HG03439 (cell line): ENCODE measurements around the gene KIF26A.
"Not testable (repeated sequence)": the region's sequence is repeated elsewhere in the genome, so short reads cannot be mapped to it uniquely, and the experiment has no call there.

Experiments used
- ATAC-seq: cut with Tn5 transposase; IDR thresholded peaks from one replicate; pipeline ENCODE4 v1.9.1; 2021; ENCODE audit warnings: mild to moderate bottlenecking, moderate library complexity; ENCODE audit not compliant: unreplicated experiment

KIF26A gene

DNA sequence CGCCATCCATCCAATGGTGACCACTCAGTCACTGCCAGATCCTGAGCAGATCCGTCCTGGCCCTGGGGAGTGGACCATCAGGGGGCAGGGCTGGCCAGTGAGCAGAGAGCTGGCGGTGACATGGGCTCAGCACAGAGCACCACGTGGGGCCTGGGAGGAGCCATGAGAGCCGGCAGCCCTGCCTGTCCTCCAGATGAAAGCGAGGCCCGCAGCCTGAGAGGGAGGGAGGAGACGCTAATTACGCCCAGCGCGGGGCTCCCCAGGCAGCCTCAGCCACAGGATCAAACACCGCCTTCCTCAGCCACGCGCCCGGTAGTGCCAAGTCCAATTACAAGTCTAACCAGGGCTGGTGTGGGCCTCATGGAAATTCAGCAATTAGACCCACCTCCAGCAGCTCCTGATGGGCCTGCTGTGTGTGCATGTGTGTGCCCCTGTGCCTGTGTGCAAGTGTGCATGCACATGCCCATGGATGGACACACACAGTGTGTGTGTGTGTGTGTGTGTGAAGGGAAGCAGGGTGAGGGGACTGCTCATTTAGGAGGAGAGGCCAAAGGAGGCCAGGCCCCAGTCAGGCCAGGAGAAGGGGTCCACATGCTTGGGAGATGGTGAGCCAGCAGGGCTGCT lies 68.0 kb downstream of the KIF26A start:
- ATAC-seq: no peak

DNA sequence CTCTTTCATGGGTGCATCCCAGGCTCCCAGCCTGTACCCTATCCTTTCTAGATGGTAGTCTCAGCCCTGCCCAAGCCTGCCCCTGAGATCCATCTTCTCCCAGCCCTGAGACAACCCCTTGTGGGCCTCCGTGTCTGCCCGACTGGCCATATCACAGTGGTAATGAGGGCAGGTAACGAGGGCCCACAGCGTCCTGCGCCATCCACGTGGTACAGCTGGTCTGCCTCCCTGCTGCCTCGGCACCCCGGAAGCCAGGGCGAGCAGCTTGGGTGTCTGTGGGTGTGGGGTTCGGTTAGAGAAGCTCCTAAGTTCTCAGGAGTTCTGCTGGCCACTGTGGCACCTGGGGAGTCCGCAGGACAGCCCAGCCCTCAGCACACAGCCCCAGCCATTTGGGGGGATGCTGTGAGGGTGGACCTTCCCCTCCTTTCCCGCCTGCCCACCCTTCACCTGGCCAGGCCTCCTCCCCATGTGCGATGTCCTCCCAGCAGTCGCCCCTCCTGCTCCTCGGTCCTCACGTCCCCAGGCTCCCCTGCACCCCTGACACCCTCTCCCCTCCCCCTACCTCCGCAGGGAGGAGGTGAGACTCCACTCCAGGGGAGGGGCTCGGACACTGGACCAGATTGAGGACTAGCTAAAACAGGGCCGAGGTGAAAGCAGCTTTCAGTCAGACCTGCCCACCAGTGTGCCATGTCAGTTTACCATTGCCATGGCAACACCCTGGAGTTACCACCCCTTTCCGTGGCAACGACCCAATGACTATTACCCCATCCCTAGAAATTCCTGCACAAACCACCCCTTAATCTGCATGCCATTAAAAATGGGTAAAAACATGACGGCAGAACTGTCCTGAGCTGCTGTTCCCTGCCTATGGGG lies 69.0 kb downstream of the KIF26A start:
- ATAC-seq: no peak

DNA sequence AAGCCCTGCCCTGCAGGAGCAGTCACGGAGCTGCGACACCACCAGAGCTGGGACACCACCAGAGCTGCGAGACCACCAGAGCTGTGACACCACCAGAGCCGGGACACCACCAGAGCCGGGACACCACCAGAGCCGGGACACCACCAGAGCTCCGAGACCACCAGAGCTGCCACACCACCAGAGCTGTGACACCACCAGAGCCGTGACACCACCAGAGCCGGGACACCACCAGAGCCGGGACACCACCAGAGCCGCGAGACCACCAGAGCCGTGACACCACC lies 69.6 kb downstream of the KIF26A start:
- not testable (repeated sequence) for ATAC-seq

DNA sequence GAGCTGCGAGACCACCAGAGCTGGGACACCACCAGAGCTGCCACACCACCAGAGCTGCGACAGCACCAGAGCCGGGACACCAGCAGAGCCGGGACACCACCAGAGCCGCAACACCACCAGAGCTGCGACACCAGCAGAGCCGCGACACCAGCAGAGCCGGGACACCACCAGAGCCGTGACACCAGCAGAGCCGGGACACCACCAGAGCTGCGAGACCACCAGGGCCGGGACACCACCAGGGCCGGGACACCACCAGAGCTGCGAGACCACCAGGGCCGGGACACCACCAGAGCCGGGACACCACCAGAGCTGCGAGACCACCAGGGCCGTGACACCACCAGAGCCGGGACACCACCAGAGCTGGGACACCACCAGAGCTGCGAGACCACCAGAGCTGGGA lies 69.9 kb downstream of the KIF26A start:
- ATAC-seq: not testable (repeated sequence)

DNA sequence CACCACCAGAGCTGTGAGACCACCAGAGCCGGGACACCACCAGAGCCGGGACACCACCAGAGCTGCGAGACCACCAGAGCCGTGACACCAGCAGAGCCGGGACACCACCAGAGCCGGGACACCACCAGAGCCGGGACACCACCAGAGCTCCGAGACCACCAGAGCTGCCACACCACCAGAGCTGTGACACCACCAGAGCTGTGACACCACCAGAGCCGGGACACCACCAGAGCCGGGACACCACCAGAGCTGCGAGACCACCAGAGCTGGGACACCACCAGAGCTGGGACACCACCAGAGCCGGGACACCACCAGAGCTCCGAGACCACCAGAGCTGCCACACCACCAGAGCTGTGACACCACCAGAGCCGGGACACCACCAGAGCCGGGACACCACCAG lies 70.7 kb downstream of the KIF26A start:
- not testable (repeated sequence) for ATAC-seq

DNA sequence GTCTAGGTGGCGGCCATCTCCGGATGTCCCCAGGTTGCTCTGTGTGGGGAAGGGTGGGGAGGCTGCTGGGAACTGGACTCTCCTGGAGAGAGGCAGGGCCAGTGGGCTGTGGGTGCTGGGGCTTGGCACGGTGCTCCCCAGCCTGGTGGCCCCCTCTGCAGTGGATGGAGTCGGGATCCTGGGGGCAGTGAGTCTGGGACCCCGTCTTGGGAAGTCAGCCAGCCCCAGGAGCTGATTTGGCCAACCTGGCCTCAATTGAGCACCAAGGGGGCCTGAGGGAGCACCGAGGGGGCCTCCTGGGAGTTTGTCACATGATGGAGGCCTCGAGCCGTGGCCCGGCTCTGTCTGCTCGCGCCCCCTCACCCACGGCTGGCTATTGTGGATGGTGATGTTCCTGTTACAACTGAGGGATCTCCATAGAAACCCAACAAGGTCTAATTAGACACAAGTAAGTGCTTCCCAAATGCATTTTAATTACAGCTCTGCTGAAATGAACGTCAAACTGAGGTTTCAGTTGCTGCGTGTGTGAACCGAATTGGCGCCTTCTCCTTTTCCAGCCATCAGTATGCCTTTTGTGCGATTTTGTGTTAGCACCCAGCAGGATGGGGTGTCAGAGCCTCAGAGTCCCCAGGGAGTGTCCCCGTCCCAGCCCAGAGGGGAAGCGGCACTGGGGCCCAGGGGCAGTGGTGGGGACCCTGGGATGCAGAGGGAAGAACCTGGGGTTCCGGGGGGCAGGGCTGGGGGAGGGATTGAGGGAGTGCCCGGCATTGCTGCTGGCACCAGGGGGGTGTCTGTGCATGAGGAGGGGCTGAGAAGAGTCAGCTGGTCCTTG lies 71.8 kb downstream of the KIF26A start:
- ATAC-seq: no peak

DNA sequence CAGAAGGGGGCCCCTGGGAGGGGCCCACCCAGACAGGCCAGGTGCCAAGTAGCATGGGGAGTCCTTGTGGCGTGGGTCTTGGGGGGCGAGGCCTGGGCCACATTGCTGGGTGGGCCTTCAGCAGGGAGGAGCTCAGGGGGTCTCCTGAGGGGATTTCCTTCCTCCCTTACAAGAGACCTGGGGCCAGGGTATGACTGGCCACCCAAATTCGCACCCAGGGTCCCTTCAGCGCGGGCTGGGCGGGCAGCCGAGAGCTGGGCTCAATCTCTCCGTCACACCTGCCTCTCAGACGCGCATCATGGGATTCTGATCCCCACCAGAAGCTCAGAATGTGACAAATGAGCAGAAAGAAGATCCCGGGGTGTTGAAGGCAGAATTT lies 72.4 kb downstream of the KIF26A start:
- ATAC-seq: no peak

DNA sequence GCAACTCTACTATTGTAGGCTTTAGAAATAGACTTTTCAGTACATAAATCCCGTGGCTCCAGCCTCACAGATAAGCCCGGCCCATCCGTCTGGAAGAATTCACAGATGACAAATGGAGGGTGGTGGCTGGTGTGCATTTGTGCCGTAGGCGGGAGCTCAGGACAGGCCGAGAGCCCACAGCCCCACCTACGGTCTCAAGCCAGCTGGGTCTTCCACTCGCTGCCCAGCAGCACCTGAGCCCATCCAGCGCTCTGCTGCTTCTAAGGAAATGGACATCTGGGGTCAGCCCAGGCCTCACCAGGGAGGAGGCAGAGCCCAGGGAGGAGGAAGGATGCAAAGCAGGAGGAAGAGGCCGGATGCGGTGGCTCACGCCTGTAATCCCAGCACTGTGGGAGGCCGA lies 72.8 kb downstream of the KIF26A start:
- ATAC-seq: no peak

DNA sequence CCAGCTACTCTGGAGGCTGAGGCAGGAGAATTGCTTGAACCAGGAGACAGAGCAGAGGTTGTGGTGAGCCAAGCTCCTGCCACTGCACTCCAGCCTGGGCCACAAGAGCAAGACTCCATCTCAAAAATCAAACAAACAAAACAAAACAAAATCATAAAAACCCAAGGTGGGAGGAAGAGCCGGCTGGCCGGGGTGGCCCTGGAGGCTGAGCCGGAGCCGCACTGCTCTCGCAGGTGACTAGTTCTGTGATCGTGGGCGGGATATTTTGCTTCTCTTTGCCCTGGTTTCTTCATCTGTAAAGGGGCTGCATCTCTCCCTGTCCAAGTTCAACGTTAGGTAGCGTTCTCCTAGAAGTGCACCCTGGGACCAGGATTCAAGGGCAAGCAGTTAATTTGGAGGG lies 73.4 kb downstream of the KIF26A start:
- no peak for ATAC-seq

DNA sequence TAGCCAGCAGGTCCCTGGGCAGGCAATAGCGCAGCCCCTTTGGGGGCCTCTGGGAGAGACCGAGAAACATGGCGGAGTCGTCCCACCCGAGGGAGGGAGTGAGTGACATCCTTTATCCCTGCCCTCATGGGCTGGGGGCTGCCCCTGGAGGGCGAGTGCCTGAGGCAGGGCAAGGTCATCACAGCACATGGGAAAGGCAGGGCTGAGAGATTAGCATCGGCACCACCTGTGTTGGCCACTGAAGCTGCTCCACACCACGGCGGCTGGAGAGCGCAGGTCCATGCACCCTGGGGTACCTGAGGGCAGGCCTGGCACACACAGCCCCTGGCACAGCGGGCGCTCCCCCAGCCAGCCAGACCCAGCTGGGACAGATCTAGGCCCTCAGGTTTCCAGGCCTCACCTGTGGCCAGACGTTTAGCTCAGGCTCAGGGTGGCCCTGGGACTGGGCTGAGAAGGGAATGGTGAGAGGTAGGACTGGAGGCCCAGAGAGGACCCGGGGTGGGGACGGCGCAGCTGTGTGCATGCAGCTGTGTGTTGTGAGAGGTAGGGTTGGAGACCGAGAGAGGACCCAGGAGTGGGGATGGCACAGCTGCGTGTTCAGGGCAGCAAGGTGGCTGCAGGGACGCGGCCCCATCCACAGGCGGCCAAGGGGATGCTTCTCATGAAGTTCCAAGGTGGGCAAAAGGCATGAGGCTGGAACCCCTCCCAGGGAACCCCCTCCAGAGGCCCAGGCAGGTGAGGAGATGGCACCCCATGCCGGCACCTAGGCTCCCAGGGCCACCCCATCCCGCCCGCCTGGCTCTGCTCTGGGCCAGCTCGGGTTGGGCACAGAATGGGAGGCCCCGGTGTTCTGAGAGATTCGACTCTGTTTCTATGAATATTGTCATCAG lies 74.1 kb downstream of the KIF26A start:
- ATAC-seq: no peak

DNA sequence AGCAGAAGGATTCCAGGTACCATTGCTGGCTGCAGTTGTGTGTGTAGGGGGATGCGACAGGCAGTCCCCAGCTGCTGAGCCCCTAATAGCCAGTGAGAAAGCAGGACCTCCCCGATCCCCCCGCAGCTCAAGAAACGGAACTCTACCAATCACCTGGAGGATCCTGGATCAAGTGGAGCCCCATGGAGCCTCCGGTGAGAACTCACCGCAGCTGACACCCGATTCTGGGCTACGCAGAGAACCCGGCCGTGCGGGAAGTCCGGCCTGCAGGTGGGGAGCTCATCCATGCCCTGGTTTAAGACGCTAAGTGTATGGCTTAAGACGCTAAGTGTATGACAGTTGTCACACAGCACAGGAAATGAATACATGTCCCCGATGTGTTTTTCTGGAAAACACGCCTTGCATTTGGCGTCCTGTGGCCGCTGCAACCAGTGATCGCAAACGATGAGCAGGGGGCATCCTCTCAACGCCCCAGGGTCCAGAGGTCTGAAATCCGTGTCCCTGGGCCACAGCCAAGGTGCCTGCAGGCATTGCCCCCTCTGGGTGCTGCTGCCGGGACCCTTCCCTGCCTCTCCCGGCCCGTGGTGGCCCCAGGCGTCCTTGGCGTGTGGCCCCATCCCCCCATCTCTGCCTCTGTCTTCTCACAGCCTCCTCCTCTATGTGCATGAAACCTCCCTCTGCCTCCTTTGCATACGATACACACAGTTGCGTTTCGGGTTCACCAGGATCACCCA lies 75.1 kb downstream of the KIF26A start:
- no peak for ATAC-seq

DNA sequence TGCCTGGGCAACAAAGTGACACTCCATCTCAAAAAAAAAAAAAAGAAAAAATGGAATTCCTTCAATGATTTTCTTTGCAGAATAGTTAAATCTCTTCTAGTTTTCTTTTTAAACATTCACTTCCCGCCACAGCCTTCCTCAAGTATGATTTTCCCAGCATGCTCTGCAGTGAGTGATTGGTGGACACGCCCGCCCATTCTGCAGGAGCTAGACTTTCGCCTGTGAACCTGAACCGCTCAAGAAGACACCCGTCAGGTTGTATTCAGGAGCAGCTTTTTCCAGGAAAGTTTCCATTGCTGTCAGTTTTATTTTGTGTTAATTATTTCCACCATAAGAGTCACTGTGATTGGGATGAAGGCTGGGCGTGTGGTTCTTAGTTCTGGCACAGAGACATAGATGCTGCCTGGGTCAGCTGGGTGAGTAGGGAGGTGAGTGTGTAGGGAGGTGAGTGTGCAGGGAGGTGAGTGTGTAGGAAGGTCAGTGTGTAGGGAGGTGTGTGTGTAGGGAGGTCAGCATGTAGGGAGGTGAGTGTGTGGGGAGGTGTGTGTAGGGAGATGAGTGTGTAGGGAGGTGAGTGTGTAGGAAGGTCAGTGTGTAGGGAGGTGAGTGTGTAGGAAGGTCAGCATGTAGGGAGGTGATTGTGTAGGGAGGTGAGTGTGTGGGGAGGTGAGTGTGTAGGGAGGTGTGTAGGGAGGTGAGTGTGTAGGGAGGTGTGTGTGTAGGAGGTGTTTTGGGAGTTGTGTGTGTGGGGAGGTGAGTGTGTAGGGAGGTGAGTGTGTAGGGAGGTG lies 76.2 kb downstream of the KIF26A start:
- no peak for ATAC-seq

DNA sequence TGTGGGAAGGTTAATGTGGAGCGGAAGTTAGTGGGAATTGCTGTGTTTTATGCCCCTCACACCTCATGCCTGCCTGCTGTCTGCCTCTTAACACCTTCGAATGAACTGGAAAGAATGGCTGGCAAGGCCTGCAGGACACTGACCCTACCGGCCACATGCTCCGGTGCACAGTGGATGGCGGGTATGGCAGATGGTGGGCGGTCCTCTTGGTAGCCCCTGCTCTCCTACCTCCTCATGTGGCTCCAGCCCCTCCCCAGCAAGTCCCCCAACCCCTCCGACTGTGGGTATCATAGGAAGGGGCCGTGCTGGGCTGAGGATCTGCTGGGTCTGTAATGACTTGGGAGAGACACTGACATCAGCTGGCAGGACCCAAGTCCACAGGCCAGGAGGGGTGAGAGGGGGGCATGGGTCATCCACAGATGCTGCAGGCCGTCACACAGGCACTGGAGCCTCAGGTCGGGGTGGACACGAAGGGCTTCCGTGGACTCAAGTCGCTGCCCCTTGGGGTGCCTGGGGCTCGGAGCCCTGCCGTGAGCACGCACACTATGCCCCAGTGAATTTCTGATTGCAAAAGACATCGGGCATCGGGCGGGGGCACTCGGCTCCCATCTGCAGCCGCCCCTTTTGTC lies 77.4 kb downstream of the KIF26A start:
- ATAC-seq: no peak

DNA sequence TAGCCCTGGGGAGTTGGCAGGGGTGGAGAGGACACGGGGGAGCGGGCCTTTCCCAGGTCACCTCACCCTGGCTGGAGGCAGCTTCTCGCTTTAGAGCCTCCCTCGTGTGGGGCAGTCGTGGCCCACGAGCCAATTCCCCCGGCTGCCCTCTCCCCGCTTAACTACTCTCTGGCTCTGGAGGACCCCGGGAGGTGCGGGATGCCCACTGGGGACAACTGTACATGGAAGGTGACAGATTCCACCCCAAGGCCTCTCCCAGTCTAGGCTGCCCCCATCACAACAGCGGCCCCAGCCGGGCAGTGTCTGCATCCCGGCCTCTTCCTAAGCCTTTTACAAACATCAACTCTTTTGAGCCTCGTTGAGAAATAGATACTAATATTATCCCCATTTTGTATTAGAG lies 78.1 kb downstream of the KIF26A start:
- no peak for ATAC-seq

DNA sequence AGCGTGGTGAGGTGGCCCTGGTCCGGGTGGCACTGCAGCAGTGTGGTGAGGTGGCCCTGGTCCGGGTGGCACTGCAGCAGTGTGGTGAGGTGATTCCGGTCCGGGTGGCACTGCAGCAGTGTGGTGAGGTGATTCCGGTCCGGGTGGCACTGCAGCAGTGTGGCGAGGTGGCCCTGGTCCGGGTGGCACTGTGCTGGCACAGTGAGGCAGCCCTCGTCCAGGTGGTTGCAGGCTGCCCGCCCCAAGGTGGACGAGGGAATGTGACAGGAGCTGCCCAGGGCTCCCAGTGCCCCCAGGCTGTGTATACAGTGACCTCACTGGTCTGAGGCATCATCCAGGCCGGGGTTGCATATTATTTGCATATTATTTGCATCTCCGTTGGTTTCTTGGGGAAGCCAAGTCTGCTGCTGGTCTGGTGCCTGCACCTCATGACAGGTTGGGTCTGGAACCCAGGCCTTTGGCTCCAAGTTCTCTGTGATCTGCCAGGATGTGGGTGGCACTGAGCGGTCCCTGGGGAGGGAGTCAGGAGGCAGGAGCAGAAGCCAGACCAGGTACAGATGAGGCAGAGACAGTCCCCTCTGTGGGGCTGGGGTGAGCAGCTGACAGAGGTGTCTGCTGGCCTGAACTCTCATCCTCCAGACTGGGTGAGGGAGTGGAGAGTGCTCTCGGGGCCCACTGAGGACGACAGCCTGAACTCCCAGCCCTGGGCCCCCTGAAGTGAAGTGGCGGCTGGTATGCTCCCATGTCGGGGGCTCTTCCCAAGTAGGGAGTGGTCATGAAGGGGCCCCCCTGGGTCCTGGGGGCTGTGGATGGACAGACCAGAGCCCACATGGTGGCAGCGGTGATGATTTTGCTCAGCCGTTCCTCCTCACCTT lies 79.3 kb downstream of the KIF26A start:
- ATAC-seq: no peak

DNA sequence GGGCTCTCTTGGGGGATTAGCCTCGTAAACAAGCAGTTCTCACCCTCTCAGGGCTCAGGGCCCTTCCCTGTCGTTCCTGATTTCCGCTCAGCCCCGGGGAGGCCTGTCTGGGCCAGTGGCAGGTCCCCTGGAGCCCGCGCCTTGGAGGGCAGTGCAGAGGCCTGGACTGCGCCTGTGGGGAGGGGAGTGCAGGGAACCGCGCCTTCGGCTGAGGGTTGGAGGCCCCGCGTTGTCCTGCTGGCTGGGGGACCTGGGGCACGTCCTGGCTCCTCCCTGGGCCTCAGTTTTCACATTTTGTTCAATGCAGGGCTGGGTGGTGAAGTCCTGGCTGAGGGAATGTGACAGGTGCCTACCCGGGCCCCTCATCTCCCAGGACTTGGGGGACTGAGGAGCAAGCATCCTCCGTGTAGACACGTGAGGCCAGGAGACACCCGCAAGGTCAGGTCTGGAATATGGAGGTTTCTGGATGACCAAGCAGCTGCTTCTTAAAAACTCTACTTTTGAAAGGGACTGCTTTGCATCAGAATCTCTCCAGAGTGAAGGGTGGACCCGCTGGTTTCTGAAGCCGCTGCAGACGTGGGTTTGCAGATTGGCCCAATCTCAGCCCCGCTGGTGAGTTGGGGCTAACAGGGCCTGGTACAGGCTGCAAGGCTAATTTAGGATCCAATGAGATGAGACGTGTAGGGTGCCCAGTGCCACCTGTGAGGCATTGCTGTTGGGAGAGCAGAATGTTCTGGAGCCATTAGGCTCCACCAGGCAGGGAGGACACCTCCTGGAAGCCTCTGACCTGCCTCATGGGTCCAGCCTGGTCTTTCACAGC lies 80.2 kb downstream of the KIF26A start:
- ATAC-seq: no peak

DNA sequence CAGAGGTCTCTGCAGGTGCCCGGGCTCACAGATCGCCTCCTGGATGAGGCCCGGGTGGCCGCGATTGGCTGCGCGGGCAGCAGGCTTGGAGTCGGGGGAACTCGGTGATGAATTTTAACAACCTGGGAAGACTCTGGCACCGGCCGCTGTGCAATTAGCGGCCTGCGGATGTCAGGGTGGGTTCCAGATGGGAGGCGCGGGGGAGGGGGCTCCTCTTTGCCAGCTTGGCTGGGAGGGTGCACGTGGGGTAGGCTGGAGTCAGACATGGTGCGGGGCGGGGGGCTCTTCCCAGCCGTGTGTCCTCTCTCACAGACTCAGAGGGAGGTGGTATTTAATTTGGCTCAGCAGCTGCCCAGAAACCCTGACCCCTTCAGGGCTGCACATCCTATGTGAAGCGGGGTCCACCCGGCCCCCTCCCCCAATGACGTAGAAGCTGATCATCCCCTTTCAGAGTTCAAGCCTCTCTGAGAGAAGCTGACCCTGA lies 81.4 kb downstream of the KIF26A start:
- ATAC-seq: no peak
